Glutamatergic neuron (in vitro differentiated cells): ENCODE measurements around the gene ADAM33. TPM values are rescaled to one million over a fixed set of nuclear protein-coding genes. Genes with fewer than 3 reads are reported as not detected.

ENCODE experiments used
- DNase-seq: peaks from one replicate; pipeline ENCODE4 v3.0.0; 2022
- H3K27ac Mint-ChIP-seq: one replicate; pipeline ENCODE4 v1.8.0; 2020; ENCODE audit warnings: mild to moderate bottlenecking, mixed read lengths, inconsistent platforms; ENCODE audit not compliant: unreplicated experiment
- H3K27me3 Mint-ChIP-seq: one replicate; pipeline ENCODE4 v1.8.0; 2020; ENCODE audit warnings: mild to moderate bottlenecking, moderate library complexity, mixed read lengths, inconsistent platforms; ENCODE audit not compliant: unreplicated experiment
- H3K36me3 Mint-ChIP-seq: one replicate; pipeline ENCODE4 v1.8.0; 2020; ENCODE audit warnings: mild to moderate bottlenecking, mixed read lengths, inconsistent platforms; ENCODE audit not compliant: unreplicated experiment
- H3K4me1 Mint-ChIP-seq: one replicate; pipeline ENCODE4 v1.8.0; 2020; ENCODE audit warnings: mild to moderate bottlenecking, low read depth, mixed read lengths, inconsistent platforms; ENCODE audit not compliant: unreplicated experiment
- H3K4me3 Mint-ChIP-seq: one replicate; pipeline ENCODE4 v1.8.0; 2020; ENCODE audit warnings: mild to moderate bottlenecking, mixed read lengths, inconsistent platforms; ENCODE audit not compliant: unreplicated experiment
- H3K9me3 Mint-ChIP-seq: one replicate; pipeline ENCODE4 v1.8.0; 2020; ENCODE audit warnings: mild to moderate bottlenecking, moderate library complexity, mixed read lengths, inconsistent platforms; ENCODE audit not compliant: unreplicated experiment
- total RNA-seq: library from RNA; stranded (reverse); fragmentation: NEBNext Ultra II Directional; extraction: Animal tissue kit (Norgen Biotek cat#: 25700); gene quantifications from one replicate; pipeline ENCODE4 v1.2.1, GENCODE V29; 2021; ENCODE audit not compliant: unreplicated experiment
- TF ChIP-seq, protein P1 (sequence below): fragments of 200-600 bp; sonication (generic); IDR thresholded peaks from one replicate; pipeline ENCODE4 v1.5.0; 2021; ENCODE audit not compliant: partially characterized antibody, unreplicated experiment

ADAM33 gene
- total RNA-seq, 1 donor from 2014 or later = 0.27 TPM

DNA sequence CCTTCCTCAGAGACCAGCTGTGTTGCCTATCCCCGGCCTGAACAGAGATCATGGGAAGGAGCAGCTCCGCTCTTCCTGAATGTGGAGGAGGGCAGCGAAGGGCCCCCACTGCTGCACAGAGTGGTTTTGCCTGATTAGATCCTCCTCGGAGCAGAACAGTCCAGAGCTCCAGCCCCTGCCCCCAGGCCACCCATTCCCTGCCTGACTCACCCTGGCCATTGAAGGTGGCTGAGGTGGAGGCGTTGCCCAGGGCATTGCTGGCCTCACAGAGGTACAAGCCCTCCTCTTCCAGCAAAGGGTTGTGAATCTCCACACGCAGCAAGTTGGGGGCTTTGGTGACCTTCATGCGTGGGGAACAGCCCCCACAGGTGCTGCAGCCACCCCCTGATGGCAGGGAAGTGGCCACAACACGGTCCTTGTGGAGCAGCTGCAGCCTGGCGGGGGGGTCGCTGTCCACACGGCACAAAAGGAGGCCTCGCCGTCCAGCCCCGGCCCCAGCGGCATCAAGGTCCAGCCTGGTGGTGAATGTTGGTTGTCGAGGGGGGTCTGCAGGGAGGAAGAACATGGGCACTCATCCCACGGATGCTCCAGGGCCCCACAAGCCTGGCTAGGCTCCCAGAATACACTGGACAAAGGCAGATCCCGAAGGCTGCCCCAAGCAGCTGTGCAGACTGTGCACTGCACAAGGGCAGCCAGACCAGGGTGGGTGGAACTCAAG, 15.9 kb upstream of the ADAM33 start:
- Mint-ChIP-seq H3K27ac (no peak overlapping the region), H3K9me3 (peaks cover 2% of the 10 kb centered on the region), H3K4me3 (no peak overlapping the region), H3K27me3 (no peaks in the 10 kb centered on the region), H3K36me3 (no peaks in the 10 kb centered on the region), H3K4me1 (no peaks in the 10 kb centered on the region)
- TF ChIP-seq, protein P1, sequence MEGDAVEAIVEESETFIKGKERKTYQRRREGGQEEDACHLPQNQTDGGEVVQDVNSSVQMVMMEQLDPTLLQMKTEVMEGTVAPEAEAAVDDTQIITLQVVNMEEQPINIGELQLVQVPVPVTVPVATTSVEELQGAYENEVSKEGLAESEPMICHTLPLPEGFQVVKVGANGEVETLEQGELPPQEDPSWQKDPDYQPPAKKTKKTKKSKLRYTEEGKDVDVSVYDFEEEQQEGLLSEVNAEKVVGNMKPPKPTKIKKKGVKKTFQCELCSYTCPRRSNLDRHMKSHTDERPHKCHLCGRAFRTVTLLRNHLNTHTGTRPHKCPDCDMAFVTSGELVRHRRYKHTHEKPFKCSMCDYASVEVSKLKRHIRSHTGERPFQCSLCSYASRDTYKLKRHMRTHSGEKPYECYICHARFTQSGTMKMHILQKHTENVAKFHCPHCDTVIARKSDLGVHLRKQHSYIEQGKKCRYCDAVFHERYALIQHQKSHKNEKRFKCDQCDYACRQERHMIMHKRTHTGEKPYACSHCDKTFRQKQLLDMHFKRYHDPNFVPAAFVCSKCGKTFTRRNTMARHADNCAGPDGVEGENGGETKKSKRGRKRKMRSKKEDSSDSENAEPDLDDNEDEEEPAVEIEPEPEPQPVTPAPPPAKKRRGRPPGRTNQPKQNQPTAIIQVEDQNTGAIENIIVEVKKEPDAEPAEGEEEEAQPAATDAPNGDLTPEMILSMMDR = no peak
- DNase-seq = no peak

DNA sequence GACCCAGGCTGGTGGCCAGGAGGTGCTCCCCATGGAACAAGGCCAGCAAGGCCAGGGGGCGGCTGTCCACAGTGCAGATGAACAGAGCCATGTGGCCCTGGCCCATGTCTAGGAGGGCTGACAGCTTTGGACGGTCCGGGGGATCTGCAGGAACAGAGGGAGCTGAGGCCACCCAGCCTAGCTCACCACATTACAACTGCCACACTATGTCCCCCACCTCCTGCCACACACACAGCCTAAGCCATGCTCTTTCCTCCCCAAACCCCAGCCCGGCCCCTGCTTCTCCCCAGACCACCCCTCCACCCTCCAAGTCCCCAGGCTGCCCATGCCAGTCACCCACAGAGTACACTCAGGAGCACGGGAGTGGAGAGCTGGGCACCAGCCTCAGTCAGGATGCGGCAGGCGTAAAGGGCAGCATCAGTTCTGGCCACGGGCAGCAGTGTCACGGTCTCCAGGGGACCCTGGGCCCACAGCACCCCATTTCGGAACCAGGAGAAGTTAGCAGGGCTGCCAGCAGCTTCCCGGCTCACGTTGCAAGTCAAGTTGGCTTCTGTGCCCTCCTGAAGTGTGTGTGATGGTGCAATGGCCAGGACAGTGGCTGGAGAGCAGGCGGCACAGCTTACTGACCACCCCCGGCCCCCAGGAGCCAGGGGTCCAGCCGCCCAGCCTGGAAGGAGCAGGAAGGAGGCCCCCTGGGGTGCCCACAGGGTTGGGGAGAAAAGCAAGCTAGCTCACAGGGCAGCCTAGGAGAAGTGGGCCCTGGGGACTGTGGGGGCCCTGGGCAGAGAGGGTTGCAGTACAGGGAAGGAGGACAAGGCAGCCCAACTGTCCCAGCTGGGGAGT, 15.2 kb upstream of the ADAM33 start:
- H3K4me3 Mint-ChIP-seq = no peak overlapping the region
- H3K36me3 Mint-ChIP-seq = no peaks in the 10 kb centered on the region
- no peaks in the 10 kb centered on the region for H3K27me3 Mint-ChIP-seq
- H3K9me3 Mint-ChIP-seq = peaks cover 2% of the 10 kb centered on the region
- no peaks in the 10 kb centered on the region for H3K4me1 Mint-ChIP-seq
- TF ChIP-seq, protein P1 = no peak
- DNase-seq = no peak
- H3K27ac Mint-ChIP-seq = no peak overlapping the region

DNA sequence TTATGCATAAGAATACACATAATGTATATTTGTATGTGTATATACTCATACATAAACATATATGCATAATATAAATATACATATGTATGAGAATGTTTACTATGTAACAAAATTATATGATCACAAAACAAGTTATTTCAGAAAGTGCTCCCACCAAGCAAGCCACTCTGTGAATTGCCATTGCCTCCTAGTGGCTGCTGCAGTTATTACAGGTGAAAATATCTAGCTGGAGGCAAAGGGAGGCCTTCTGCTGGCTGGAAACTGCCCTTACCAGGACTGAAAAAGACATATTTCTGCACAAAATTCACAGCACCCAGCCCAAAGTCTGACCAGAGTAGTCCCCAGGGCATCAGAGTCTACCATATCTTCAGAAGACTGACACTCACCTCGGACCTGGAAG, 14.4 kb upstream of the ADAM33 start:
- no peak for DNase-seq
- Mint-ChIP-seq H3K4me3 (no peak overlapping the region), H3K27me3 (no peaks in the 10 kb centered on the region), H3K36me3 (no peaks in the 10 kb centered on the region), H3K4me1 (no peaks in the 10 kb centered on the region), H3K9me3 (peaks cover 2% of the 10 kb centered on the region), H3K27ac (no peak overlapping the region)
- TF ChIP-seq, protein P1 = peak; percentile 72

DNA sequence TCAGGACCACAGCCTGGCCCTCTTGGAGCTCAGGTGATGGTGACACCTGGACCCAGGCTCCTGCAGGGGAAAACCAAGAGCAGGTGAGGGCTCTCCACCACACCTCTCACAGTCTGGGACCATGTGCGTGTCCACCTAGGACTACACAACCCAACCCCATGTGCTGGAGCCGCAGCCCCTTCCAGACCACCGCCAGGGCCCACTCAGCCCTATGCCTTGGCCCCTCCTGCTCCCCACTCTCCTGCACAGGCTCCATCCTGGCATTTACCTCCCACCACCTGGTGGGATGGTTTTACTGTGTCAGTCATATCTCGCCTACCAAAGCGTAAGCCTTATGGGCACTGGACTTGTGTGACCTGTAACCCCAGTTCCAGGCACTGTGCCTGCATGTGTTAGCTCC, 13.1 kb upstream of the ADAM33 start:
- no peaks in the 10 kb centered on the region for H3K4me1 Mint-ChIP-seq
- TF ChIP-seq, protein P1 = no peak
- no peaks in the 10 kb centered on the region for H3K36me3 Mint-ChIP-seq
- no peak for DNase-seq
- H3K27ac Mint-ChIP-seq = no peak overlapping the region
- peaks cover 2% of the 10 kb centered on the region for H3K9me3 Mint-ChIP-seq
- no peak overlapping the region for H3K4me3 Mint-ChIP-seq
- peaks cover 2% of the 10 kb centered on the region for H3K27me3 Mint-ChIP-seq

DNA sequence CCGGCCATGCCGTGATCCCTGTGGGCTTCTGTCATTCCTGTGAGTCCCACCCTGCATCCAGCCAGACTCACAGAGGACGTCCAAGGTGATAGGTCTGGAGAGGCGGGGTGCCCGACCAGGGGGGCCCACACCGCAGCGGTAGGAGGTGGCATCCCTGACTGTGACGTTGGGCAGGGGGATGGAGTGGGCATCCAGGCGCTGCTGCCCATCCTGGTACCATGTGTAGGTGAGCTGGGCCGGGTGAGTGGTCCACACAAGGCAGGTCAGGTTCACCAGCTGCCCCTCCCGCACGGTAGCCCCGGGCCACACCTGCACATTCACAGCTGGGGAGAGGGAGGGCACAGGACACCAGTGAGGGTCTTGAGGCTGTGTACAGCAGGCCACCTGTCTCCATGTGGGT, 11.6 kb upstream of the ADAM33 start:
- Mint-ChIP-seq H3K27me3 (peaks cover 2% of the 10 kb centered on the region), H3K27ac (no peak overlapping the region), H3K36me3 (no peaks in the 10 kb centered on the region), H3K4me1 (no peaks in the 10 kb centered on the region), H3K9me3 (peaks cover 3% of the 10 kb centered on the region), H3K4me3 (no peak overlapping the region)
- no peak for DNase-seq
- TF ChIP-seq, protein P1 = no peak
